ENCODE data around the gene MOB3A.

DNA sequence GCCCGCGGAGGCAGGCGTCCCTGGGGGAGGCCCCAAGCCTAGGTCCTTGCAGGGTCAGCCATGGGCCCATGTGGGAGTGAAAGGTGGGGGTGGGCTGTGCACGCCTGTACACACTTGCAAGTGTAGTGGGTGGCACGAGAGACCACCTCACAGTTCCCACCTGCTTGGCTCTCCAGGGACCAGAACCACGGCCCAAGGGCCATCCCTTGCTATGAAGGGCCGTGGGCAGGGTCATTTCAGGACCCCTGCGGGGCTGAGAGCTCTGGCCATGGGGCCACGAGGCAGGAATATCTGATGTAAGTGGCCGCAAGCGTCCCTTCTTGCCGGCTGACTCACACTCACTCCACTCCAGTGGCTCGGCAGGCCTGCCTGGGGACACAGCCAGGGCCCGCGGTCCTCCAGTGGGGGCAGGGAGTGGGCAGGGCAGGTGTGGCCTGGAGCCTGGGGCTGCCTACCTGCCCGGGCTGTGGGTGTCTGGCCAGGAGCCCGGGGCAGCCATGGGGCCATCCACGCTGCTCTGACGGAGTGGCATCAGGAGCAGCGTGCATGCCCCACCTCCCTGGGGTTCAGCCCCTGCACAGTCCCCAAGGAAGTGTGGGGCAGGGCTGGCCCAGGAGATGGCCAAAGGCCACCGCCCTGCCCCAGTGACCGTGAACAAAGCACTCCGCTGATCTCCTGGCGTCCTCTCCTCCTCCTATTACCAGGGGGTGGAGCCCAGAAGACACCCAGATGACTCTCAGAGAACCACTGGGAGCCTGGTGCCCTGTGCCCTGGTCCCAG is 36.5 kb downstream of the MOB3A start:
- TF ChIP-seq EZH2 (IDR thresholded peaks at IDR 0.05; ENCODE audit: low read depth, unreplicated experiment): no peak
- no peak for TF ChIP-seq JUNB (IDR thresholded peaks at IDR 0.05; ENCODE audit: unreplicated experiment)
- no peak; the same call in 1 of the 2 replicates for TF ChIP-seq POLR2AphosphoS5 (IDR thresholded peaks at IDR 0.05; ENCODE audit: low read depth)
- TF ChIP-seq, protein P1, sequence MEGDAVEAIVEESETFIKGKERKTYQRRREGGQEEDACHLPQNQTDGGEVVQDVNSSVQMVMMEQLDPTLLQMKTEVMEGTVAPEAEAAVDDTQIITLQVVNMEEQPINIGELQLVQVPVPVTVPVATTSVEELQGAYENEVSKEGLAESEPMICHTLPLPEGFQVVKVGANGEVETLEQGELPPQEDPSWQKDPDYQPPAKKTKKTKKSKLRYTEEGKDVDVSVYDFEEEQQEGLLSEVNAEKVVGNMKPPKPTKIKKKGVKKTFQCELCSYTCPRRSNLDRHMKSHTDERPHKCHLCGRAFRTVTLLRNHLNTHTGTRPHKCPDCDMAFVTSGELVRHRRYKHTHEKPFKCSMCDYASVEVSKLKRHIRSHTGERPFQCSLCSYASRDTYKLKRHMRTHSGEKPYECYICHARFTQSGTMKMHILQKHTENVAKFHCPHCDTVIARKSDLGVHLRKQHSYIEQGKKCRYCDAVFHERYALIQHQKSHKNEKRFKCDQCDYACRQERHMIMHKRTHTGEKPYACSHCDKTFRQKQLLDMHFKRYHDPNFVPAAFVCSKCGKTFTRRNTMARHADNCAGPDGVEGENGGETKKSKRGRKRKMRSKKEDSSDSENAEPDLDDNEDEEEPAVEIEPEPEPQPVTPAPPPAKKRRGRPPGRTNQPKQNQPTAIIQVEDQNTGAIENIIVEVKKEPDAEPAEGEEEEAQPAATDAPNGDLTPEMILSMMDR (conservative IDR thresholded peaks at IDR 0.05; ENCODE audit: low read depth in 2 of 2): no peak
- no peak for TF ChIP-seq ZNF331 (CRISPR knock-in tag; IDR thresholded peaks at IDR 0.05; ENCODE audit: low read depth)
- no peak for TF ChIP-seq EZH2phosphoT487 (IDR thresholded peaks at IDR 0.05; ENCODE audit: unreplicated experiment)
- TF ChIP-seq, protein P2, sequence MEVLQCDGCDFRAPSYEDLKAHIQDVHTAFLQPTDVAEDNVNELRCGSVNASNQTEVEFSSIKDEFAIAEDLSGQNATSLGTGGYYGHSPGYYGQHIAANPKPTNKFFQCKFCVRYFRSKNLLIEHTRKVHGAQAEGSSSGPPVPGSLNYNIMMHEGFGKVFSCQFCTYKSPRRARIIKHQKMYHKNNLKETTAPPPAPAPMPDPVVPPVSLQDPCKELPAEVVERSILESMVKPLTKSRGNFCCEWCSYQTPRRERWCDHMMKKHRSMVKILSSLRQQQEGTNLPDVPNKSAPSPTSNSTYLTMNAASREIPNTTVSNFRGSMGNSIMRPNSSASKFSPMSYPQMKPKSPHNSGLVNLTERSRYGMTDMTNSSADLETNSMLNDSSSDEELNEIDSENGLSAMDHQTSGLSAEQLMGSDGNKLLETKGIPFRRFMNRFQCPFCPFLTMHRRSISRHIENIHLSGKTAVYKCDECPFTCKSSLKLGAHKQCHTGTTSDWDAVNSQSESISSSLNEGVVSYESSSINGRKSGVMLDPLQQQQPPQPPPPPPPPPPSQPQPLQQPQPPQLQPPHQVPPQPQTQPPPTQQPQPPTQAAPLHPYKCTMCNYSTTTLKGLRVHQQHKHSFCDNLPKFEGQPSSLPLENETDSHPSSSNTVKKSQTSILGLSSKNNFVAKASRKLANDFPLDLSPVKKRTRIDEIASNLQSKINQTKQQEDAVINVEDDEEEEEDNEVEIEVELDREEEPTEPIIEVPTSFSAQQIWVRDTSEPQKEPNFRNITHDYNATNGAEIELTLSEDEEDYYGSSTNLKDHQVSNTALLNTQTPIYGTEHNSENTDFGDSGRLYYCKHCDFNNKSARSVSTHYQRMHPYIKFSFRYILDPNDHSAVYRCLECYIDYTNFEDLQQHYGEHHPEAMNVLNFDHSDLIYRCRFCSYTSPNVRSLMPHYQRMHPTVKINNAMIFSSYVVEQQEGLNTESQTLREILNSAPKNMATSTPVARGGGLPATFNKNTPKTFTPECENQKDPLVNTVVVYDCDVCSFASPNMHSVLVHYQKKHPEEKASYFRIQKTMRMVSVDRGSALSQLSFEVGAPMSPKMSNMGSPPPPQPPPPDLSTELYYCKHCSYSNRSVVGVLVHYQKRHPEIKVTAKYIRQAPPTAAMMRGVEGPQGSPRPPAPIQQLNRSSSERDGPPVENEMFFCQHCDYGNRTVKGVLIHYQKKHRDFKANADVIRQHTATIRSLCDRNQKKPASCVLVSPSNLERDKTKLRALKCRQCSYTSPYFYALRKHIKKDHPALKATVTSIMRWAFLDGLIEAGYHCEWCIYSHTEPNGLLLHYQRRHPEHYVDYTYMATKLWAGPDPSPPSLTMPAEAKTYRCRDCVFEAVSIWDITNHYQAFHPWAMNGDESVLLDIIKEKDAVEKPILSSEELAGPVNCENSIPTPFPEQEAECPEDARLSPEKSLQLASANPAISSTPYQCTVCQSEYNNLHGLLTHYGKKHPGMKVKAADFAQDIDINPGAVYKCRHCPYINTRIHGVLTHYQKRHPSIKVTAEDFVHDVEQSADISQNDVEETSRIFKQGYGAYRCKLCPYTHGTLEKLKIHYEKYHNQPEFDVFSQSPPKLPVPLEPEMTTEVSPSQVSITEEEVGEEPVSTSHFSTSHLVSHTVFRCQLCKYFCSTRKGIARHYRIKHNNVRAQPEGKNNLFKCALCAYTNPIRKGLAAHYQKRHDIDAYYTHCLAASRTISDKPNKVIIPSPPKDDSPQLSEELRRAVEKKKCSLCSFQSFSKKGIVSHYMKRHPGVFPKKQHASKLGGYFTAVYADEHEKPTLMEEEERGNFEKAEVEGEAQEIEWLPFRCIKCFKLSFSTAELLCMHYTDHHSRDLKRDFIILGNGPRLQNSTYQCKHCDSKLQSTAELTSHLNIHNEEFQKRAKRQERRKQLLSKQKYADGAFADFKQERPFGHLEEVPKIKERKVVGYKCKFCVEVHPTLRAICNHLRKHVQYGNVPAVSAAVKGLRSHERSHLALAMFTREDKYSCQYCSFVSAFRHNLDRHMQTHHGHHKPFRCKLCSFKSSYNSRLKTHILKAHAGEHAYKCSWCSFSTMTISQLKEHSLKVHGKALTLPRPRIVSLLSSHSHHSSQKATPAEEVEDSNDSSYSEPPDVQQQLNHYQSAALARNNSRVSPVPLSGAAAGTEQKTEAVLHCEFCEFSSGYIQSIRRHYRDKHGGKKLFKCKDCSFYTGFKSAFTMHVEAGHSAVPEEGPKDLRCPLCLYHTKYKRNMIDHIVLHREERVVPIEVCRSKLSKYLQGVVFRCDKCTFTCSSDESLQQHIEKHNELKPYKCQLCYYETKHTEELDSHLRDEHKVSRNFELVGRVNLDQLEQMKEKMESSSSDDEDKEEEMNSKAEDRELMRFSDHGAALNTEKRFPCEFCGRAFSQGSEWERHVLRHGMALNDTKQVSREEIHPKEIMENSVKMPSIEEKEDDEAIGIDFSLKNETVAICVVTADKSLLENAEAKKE (CRISPR knock-in tag; IDR thresholded peaks at IDR 0.05): no peak
- no peak for TF ChIP-seq CREB1 (CRISPR knock-in tag; IDR thresholded peaks at IDR 0.05; ENCODE audit: low read depth)
- no peak for TF ChIP-seq STAT1 (IDR thresholded peaks at IDR 0.05; ENCODE audit: unreplicated experiment)
- TF ChIP-seq, protein P3, sequence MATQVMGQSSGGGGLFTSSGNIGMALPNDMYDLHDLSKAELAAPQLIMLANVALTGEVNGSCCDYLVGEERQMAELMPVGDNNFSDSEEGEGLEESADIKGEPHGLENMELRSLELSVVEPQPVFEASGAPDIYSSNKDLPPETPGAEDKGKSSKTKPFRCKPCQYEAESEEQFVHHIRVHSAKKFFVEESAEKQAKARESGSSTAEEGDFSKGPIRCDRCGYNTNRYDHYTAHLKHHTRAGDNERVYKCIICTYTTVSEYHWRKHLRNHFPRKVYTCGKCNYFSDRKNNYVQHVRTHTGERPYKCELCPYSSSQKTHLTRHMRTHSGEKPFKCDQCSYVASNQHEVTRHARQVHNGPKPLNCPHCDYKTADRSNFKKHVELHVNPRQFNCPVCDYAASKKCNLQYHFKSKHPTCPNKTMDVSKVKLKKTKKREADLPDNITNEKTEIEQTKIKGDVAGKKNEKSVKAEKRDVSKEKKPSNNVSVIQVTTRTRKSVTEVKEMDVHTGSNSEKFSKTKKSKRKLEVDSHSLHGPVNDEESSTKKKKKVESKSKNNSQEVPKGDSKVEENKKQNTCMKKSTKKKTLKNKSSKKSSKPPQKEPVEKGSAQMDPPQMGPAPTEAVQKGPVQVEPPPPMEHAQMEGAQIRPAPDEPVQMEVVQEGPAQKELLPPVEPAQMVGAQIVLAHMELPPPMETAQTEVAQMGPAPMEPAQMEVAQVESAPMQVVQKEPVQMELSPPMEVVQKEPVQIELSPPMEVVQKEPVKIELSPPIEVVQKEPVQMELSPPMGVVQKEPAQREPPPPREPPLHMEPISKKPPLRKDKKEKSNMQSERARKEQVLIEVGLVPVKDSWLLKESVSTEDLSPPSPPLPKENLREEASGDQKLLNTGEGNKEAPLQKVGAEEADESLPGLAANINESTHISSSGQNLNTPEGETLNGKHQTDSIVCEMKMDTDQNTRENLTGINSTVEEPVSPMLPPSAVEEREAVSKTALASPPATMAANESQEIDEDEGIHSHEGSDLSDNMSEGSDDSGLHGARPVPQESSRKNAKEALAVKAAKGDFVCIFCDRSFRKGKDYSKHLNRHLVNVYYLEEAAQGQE (IDR thresholded peaks at IDR 0.05; ENCODE audit: unreplicated experiment): no peak
